ENCODE results near the gene MTURN.

DNA sequence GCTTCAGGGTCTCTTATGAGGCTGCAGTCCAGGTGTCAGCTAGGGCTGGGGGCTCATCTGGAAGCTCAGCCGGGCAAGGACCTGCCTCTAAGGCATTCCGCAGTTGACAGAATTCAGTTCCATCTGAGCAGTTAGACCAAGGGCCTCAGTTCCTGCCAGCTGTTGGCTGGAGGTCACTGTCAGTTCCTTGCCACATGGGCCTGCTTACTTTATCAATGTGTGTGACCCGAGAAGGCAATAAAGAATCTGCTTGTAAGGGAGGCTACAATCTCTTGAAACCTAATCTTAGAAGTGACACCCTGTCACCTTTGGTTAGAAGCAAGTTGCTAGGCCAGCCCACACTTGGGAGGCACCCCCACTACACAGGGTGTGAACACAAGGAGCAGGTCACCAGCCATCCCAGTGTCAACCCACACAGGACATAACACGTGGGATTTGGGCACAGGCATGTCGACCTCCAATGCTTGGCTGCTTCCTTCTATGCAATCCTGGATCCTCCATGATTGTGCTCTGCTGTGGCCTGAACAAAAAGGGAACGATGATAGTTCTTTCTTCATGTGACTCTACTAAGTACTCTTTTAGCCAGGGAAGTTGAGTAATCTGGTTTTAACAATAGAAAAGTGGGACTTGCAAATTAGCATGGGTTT is 41.8 kb downstream of the MTURN start:
- TF ChIP-seq EZH2 (IDR thresholded peaks at IDR 0.05; ENCODE audit: borderline replicate concordance, insufficient read depth, low read depth, low read length, poor library complexity, severe bottlenecking) = no peak
- TF ChIP-seq, protein P1, sequence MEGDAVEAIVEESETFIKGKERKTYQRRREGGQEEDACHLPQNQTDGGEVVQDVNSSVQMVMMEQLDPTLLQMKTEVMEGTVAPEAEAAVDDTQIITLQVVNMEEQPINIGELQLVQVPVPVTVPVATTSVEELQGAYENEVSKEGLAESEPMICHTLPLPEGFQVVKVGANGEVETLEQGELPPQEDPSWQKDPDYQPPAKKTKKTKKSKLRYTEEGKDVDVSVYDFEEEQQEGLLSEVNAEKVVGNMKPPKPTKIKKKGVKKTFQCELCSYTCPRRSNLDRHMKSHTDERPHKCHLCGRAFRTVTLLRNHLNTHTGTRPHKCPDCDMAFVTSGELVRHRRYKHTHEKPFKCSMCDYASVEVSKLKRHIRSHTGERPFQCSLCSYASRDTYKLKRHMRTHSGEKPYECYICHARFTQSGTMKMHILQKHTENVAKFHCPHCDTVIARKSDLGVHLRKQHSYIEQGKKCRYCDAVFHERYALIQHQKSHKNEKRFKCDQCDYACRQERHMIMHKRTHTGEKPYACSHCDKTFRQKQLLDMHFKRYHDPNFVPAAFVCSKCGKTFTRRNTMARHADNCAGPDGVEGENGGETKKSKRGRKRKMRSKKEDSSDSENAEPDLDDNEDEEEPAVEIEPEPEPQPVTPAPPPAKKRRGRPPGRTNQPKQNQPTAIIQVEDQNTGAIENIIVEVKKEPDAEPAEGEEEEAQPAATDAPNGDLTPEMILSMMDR (IDR thresholded peaks at IDR 0.05) = no peak

Measured in B cell (primary cell).